GM19035 (cell line): Measurements from ENCODE around the gene IRS2.
"Not testable (repeated sequence)": the region's sequence is repeated elsewhere in the genome, so short reads cannot be mapped to it uniquely, and the experiment has no call there.

Experiments used
- ATAC-seq: cut with Tn5 transposase; IDR thresholded peaks from one replicate; pipeline ENCODE4 v1.9.1; 2021; ENCODE audit not compliant: unreplicated experiment

IRS2 gene, protein sequence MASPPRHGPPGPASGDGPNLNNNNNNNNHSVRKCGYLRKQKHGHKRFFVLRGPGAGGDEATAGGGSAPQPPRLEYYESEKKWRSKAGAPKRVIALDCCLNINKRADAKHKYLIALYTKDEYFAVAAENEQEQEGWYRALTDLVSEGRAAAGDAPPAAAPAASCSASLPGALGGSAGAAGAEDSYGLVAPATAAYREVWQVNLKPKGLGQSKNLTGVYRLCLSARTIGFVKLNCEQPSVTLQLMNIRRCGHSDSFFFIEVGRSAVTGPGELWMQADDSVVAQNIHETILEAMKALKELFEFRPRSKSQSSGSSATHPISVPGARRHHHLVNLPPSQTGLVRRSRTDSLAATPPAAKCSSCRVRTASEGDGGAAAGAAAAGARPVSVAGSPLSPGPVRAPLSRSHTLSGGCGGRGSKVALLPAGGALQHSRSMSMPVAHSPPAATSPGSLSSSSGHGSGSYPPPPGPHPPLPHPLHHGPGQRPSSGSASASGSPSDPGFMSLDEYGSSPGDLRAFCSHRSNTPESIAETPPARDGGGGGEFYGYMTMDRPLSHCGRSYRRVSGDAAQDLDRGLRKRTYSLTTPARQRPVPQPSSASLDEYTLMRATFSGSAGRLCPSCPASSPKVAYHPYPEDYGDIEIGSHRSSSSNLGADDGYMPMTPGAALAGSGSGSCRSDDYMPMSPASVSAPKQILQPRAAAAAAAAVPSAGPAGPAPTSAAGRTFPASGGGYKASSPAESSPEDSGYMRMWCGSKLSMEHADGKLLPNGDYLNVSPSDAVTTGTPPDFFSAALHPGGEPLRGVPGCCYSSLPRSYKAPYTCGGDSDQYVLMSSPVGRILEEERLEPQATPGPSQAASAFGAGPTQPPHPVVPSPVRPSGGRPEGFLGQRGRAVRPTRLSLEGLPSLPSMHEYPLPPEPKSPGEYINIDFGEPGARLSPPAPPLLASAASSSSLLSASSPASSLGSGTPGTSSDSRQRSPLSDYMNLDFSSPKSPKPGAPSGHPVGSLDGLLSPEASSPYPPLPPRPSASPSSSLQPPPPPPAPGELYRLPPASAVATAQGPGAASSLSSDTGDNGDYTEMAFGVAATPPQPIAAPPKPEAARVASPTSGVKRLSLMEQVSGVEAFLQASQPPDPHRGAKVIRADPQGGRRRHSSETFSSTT (N-terminal part only)

DNA sequence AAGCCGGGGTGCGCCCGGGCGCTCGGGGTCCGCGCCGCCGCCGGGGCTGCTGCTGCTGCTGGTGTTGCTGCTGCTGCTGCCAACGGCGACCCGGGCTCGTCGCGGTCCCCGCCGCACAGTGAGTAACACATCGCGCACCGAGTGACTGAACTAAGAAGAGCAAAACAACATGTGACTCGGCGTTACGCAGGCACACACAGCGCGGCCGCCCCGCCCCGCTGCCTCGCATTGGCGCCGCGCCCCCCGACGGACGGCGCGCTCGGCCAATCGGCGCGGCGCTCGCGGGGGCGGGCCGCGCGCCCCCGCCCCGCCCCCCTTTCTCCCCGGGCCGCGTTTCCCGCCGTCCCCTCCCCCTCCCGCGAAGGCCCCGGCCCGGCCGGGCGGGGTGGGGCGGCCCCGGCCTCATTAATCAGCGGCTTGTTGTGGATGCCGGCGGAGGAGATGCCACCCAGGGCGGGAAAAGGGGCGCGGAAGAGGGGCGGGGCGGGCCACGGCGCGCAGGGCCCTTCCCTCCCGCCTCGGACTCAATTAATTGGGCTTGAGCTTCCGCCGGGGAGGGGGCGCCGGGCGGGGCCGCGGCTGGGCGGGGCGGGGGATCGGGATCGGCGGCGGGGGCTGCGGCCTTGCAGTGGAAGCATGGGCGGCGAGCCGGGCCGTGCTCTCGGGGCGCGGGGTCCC is at the start of gene IRS2:
Gene IRS2, minus strand, starts transcription at position 127 of the 678 bp plus-strand sequence. CDS start 530 bp downstream, outside the sequence.
- ATAC-seq: peak; percentile 96

DNA sequence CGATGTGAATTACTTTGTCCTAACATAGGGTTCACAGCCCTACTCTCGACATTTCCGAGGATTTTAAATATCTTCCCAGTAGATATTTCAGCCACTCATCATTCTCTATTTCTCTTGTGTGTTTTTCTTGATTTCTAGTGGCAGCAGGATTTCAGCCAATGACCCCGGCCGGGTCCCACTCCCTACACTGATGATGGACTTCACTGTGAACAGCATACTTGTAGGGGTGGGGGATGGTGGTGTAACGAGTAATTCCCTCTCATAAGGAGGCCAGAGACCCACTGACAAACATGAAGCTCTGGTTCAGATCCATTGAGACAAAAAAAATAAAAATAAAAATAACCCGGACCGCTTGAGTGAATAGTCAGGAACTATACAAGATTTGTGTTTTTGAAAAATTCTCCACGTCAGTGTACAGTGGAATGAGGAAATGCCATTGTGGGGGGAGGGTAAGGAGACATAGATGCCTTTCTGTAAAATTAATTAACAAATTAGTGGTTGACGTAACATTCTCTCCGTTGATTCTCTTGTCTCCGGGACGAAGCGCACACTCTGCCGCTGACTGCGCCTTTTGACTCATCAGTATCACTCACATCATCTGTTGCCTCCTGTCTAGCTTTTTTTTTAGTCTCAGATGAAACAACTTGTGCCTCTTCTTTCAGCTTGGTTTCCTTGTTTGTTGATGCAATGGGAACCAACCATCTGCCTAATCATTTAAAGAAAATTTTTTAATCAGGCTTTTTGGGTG is 48.8 kb upstream of the IRS2 start:
- ATAC-seq: no peak

DNA sequence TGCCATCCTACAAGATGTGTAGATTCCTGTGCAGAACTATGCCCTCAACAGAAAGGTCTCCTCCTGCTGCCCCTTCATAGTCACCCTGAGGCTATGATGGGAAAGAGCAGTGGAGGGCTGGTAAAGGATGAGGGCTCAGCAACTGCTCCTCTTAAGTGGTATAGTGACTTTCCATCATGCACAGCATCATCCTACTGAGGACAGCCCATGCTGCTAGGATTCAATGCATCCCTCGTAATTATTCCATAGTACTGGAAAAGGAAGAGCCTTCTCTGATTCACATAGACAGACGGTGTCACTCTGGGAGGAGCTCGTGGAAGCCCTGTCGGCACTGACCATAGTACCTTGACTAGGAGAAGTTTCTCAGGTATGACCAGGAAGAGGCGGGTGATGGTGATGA is 47.6 kb upstream of the IRS2 start:
- ATAC-seq: no peak

DNA sequence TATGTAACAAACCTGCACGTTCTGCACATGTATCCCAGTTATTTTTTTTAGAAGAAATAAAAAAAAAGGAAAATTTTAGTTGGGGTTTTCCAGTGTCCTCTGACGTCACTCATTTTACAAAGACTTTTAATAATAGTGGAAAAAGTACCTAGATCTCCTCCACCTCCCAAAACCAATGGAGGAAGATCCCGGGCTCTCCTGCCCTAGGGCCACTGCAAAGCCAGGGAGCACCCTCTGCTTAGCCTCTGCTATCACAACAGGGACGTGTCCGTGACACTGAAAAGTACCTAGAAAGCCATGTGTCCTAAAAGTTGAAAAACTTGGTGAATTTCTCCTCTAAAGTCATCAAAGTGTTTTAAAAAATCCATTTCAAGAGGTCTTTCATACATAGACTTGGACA is 46.7 kb upstream of the IRS2 start:
- no peak for ATAC-seq

DNA sequence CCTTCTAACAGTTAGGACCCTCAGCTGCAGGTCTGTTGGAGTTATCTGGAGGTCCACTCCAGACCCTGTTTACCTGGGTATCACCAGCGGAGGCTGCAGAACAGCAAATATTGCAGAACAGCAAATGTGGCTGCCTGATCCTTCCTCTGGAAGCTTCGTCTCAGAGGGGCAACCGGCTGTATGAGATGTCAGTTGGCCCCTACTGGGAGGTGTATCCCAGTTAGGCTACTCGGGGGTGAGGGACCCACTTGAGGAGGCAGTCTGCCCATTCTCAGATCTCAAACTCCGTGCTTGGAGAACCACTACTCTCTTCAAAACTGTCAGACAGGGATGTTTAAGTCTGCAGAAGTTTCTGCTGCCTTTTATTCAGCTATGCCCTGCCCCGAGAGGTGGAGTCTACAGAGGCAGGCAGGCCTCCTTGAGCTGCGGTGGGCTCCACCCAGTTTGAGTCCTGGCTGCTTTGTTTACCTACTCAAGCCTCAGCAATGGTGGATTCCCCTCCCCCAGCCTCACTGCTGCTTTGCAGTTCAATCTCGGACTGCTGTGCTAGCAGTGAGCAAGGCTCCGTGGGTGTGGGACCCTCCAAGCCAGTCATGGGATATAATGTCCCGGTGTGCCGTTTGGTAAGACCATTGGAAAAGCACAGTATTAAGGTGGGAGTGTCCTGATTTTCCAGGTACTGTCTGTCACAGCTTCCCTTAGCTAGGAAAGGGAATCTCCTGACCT is 42.4 kb upstream of the IRS2 start:
- not testable (repeated sequence) for ATAC-seq

DNA sequence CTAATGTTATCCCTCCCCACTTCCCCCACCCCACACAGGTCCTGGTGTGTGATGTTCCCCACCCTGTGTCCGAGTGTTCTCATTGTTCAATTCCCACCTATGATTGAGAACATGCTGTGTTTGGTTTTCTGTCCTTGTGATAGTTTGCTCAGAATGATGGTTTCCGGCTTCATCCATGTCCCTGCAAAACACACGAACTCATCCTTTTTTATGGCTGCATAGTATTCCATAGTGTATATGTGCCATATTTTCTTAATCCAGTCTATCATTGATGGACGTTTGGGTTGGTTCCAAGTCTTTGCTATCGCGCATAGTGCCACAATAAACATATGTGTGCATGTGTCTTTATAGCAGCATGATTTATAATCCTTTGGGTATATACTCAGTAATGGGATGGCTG is 36.8 kb upstream of the IRS2 start:
- not testable (repeated sequence) for ATAC-seq

DNA sequence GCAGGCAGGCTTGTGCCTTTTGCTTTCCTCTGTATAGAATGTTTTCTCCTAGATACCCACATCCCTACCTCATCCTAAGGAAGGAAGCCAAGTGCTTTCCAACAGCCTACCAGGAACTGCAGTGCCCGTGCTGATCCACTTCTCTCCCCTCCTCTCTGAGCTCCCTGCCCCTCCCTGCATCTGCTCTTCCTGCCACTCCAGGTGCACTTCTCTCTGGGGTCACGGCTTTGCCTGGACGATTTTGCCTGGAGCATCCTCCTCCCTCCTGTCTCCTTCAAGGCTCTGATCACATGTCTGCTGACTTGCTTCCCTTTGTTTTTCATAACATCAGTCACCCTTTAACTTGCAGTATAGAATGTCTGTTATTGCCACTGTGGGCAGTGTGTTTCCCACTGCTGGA is 34.7 kb upstream of the IRS2 start:
- no peak for ATAC-seq

DNA sequence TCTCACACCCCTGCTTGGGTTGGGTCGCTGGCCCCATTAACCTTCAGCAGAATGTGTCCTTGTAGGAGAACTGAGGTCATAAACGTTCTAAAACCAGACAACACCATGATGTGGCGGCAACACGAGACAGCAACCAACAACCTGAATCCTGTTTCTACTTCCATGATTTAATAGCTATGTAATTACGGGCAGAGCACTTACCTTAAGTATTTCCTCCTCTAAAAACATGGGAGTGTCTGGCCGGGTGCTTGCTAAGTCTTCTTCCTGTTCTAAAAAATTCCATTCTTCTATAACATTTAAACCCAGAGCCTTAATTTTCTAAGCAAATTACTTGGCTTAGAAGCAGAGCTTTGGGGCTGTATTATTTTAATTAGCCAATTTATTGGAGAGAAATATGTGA is 33.5 kb upstream of the IRS2 start:
- ATAC-seq: no peak

DNA sequence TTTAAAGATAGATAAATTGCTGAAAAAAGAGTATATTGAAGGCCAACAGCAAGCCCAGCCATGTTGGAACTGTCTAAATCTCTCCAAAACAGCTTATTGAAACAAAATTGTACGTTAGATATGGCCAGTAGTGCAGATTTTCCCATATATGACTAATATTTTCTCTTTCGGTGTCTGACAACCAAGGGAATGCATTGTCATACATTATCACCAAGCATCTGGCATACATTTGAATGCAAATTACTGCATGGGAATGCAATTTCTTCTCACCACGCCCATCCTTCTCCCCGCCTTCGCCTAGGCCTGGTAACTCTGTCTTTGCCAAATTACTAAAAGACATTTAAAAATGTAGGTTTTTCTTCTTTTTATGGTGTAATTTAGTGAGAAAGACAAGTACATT is 32.5 kb upstream of the IRS2 start:
- ATAC-seq: no peak

DNA sequence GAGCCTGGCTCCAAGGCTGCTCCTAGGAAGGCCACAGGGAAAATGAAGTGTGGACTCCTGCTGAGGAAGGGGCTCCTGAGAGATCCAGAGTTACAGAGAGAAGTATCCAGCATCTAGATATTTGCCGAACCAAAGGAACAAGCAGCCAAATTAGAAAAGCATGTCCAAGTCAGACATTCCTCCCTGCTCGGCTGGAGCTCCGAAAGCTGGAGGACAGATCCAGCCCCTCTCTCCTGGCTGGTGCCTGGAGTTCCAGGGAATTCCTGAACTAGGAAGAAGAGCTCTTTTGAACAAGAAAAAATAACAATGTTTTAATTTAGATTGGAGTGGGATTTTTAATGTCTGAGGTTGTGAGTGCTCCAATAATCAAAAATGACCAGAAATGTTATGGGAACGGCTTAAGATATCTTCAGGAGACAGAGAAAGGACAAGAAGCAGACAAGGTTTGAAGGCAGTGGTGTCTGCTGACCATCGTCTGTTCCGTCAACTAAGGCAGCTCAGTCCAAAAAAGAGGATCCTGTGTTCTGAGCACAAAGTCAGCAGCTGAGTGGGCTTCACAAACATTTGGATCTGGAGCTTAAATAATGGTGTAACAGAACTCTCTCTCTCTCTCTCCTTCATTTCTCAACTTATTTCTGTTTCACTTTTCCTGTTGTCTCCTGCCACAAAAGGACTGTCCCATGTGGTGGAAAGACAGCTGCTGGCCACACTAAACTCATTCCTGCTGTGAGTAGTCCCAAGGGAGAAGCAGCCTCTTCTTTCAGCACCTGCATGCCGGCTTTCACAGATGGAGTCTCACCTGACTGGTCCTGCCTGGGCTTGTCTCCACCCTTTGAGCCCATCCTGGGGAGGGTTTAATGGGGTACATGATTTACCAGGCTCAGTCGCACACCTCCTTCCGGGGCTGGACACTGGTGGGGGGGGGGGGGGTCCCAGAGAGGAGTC is 31.5 kb upstream of the IRS2 start:
- ATAC-seq: no peak

DNA sequence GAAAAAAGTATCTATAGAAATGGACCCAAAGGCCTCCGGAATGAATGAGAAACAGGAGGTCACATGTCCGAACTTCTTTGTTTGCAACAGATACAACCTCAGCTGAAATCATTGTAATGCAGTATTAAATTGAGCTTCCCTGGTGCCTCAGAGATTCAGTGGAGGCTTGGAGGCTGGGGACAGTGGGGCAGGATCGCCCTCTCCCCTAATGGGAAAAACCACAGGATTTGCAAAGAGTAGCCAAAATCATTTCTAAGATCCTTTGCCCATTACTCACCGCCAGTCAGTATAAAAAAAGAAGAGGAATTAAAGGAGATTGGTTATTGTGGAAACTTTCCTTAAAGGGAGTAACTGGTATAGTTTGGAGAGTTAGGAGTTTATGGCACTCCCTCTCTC is 30.4 kb upstream of the IRS2 start:
- no peak for ATAC-seq

DNA sequence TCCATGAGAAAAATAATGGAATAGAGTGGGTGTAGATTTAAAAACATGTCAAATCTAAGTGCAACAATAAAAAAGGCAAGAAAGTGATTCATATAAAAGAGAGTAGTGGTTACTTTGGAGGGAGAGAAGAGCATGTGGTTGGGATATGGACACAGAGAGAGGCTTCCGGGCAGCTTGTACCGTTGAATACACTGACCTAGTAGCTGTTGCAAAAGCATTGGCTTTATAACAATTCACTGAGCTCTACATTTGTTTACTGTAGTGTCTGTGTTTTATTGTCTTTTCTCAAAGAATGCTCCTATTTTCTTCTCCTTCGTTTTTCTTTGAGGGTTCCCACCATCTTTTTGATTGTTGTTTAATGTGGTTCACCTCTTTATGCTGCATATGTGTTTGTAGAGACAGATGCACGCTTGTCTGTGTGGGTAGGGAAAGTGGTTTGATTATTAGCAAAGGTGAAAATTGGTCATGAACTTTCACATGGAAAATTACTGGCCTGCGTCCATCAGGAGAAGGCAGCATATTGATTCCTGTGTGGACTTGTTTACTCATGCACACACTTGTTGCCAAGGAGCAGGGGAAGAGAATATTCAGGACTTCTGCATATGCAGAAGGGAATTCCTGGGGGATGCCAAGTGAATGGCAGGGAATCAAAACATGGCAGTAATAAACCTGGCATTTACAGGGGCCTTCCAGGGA is 29.9 kb upstream of the IRS2 start:
- no peak for ATAC-seq

DNA sequence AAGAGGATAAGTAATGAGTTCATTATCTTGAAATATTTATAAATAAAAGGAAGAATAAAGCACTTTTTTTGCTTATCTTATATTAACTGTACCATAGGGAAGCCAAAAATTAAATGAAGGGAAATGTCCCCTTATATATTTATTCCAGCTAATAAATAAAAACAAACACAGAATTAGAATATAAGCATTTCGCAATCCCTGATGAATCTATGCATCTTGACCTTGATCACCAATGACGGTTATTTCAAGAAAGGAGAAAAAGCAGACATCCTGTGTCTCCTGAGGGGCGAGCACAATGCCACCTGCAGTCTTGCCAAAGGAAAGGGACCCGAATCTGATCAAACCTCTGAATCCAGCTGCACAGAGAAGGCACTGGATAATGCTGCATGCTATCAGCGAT is 29.3 kb upstream of the IRS2 start:
- no peak for ATAC-seq

DNA sequence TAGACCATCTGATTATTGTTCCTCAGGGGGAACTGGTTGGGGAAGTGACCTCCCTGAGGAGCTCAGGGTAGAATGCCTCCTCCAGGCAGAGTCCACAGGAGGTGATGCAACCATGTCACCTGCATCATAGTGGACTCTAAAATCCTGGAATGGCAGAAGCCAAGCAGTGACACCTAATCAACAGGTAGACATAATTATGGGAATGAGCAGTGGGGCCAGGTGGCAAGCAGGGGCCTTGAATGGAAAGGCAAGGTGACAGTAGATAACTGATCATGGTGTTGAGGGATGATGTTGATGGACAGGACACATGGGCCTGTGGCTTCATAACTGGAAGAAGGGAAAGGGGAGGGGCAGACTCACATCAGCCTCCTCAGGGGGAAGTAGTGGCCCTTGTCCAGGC is 27.3 kb upstream of the IRS2 start:
- ATAC-seq: no peak

DNA sequence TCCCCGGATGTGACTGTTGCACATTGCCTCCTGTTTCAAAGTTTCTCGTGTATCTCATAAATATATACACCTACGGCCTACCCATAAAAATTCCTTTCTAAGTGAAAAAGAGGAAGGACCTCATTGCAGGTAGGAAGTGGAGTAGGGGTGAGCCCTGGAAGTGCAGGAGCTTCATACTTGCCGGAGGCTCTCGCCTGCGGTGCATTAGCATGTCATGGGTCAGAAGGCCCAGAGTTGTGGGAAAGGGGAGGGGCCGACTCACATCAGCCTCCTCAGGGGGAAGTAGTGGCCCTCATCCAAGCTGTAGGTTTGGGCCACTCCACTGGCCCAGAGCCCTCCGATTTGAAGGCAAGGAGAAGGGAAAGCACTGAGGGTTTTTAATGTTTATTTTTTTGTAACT is 26.0 kb upstream of the IRS2 start:
- ATAC-seq: no peak

DNA sequence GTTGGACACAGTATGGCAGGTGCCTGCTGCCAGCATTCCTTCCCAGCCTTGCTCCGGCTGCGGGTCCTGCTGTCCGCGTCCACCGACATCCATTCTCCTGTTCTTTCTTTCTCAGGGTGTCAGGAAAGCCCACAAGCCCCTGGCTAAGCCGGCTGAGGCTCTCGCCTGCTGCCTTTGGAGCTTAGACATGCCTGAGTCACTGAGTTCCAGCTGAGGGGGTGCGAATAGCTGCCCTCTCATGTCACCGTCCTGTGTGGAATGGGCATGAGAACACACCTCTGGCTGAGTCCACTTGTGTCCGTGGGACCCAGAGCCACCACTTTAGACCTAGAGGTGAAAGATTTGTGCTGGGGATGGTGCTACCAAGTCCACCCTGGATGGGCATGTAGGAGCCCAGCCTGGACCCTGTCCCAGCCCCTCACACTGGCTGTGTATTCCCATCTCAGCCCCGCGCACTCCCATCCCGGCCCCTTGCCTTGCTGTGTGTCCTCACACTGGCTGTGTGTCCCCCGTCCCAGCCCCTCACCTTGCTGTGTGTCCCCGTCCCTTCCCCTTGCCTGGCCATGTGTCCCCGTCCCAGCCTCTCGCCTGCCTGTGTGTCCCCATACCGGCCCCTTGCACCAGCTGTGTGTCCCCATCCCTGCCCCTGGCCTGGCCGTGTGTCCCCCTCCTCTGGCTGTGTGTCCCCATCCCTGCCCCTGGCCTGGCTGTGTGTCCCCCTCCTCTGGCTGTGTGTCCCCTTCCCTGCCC is 24.6 kb upstream of the IRS2 start:
- no peak for ATAC-seq

DNA sequence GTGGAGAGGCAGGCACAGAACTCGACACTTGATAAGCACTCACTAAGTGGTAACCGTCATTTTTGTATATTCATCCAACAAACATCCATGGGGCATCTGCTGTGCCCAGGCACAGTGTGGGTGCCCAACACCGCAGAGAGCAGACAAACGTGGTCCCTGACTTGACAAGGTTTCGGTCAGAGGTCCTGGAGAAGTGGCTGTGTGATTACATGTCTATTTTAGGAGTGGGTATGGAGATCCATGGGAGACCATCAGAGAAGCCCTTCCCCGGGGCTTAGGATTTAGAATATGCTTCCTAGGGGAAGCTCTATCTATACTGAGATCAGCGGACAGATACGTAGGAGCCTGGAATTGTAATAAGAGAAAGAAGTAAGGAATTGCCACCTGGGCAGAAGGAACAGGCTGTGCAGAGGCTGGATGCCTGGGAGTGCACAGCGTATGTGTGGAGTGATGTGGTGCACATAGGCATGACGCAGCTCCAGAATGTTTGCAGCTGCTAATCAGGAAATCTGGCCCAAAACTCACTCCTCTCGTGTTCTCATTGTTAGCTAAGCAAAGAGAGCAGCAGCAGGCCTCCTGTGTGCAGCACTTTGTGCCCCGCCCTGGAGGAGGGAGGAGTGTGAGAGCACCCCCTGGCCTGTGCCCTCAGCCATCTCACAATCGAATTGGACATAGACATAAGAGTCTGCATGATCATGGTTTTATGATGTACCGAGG is 23.0 kb upstream of the IRS2 start:
- ATAC-seq: no peak
